HG03025 (cell line): Measurements from ENCODE around the gene MGST3.
A peak's percentile ranks its signal among the peaks of the same experiment; 100 is the strongest.
"Not testable (repeated sequence)": the region's sequence is repeated elsewhere in the genome, so short reads cannot be mapped to it uniquely, and the experiment has no call there.

Source experiments
- ATAC-seq: cut with Tn5 transposase; IDR thresholded peaks from one replicate; pipeline ENCODE4 v1.9.1; 2021; ENCODE audit warnings: mild to moderate bottlenecking, moderate library complexity; ENCODE audit not compliant: unreplicated experiment, low FRiP score

Gene MGST3

GRCh38 chr1:165648919-165649572 is 18.0 kb downstream of the MGST3 start:
- no peak for ATAC-seq

- ATAC-seq = no peak
These were observed 20.1 kb downstream of the MGST3 start for GRCh38 chr1:165650981-165651625.

GRCh38 chr1:165658766-165659580 is 27.9 kb downstream of the MGST3 start:
- ATAC-seq = not testable (repeated sequence)

- ATAC-seq = no peak
These were observed 28.5 kb downstream of the MGST3 start for GRCh38 chr1:165659581-165659895.

GRCh38 chr1:165661703-165662102 is 30.7 kb downstream of the MGST3 start:
- ATAC-seq = no peak

- ATAC-seq = no peak
These were observed 31.2 kb downstream of the MGST3 start for GRCh38 chr1:165662186-165662585.

- no peak for ATAC-seq
These were observed 35.3 kb downstream of the MGST3 start for GRCh38 chr1:165666152-165666825.

- no peak for ATAC-seq
These were observed 37.1 kb downstream of the MGST3 start for GRCh38 chr1:165668184-165668583.

- no peak for ATAC-seq
These were observed 40.5 kb downstream of the MGST3 start for GRCh38 chr1:165671526-165671925.

- ATAC-seq = no peak
These were observed 43.6 kb downstream of the MGST3 start for GRCh38 chr1:165674599-165674998.

- no peak for ATAC-seq
These were observed 44.8 kb downstream of the MGST3 start for GRCh38 chr1:165675794-165676193.

GRCh38 chr1:165678509-165678908 is 47.5 kb downstream of the MGST3 start:
- ATAC-seq = no peak

GRCh38 chr1:165679282-165680036 is 48.4 kb downstream of the MGST3 start:
- no peak for ATAC-seq

- no peak for ATAC-seq
These were observed 49.3 kb downstream of the MGST3 start for GRCh38 chr1:165680303-165680702.

- not testable (repeated sequence) for ATAC-seq
These were observed 49.7 kb downstream of the MGST3 start for GRCh38 chr1:165680773-165681172.

- no peak for ATAC-seq
These were observed 52.9 kb downstream of the MGST3 start for GRCh38 chr1:165683848-165684485.

GRCh38 chr1:165686121-165686970 is 55.3 kb downstream of the MGST3 start:
- ATAC-seq = peak; percentile 62

GRCh38 chr1:165686971-165687433 is 56.0 kb downstream of the MGST3 start:
- ATAC-seq = peak; percentile 36

- no peak for ATAC-seq
These were observed 57.0 kb downstream of the MGST3 start for GRCh38 chr1:165688046-165688445.
